OCI-LY1 (cell line): Measurements from ENCODE around the gene SCNN1G.
A peak's percentile ranks its signal among the peaks of the same experiment; 100 is the strongest.

Source experiments
- H2AFZ ChIP-seq: fragments of 200-600 bp; sonication (generic), shearing (Covaris generic); 2 replicates; pipeline ENCODE4 v1.6.0; 2014; ENCODE audit warnings: antibody characterized with exemption, mild to moderate bottlenecking, low read length
- H3F3A ChIP-seq: fragments of 200-600 bp; sonication (generic), shearing (Covaris generic); 2 replicates; pipeline ENCODE4 v1.6.0; 2014; ENCODE audit warnings: mild to moderate bottlenecking, antibody characterized with exemption, low read length, moderate library complexity; ENCODE audit not compliant: insufficient read depth
- H3K27ac ChIP-seq: fragments of 200-600 bp; sonication (generic); 2 replicates; pipeline ENCODE4 v1.5.1; 2014; ENCODE audit warnings: low read length, mixed run types, mild to moderate bottlenecking, low read depth; ENCODE audit not compliant: poor library complexity, severe bottlenecking
- H3K27me3 ChIP-seq: fragments of 200-600 bp; sonication (generic); 2 replicates; pipeline ENCODE4 v1.6.0; 2014; ENCODE audit warnings: antibody characterized with exemption, mild to moderate bottlenecking, low read length, moderate library complexity; ENCODE audit not compliant: insufficient read depth
- H3K36me3 ChIP-seq: fragments of 200-600 bp; sonication (generic); 2 replicates; pipeline ENCODE4 v1.6.1; 2014; ENCODE audit warnings: mild to moderate bottlenecking, antibody characterized with exemption, low read length, moderate library complexity, mixed read lengths; ENCODE audit not compliant: insufficient read depth
- H3K4me1 ChIP-seq: fragments of 200-600 bp; sonication (generic); 2 replicates; pipeline ENCODE4 v1.5.1; 2014; ENCODE audit warnings: mild to moderate bottlenecking, low read length, moderate library complexity; ENCODE audit not compliant: insufficient read depth, severe bottlenecking
- H3K4me2 ChIP-seq: fragments of 200-600 bp; sonication (generic), shearing (Covaris generic); 2 replicates; pipeline ENCODE4 v1.6.1; 2014; ENCODE audit warnings: low read length
- H3K4me3 ChIP-seq: fragments of 200-600 bp; sonication (generic); 2 replicates; pipeline ENCODE4 v1.5.1; 2014; ENCODE audit warnings: low read length, low read depth, mild to moderate bottlenecking, mixed read lengths; ENCODE audit not compliant: poor library complexity, severe bottlenecking
- H3K79me2 ChIP-seq: fragments of 200-600 bp; shearing (Covaris generic); 2 replicates; pipeline ENCODE4 v1.6.1; 2016; ENCODE audit warnings: mixed run types, low read length, mixed read lengths; ENCODE audit not compliant: insufficient read depth
- H3K9ac ChIP-seq: fragments of 200-600 bp; sonication (generic), shearing (Covaris generic); 2 replicates; pipeline ENCODE4 v1.6.1; 2014; ENCODE audit warnings: mild to moderate bottlenecking, low read length, mixed read lengths
- H3K9me2 ChIP-seq: fragments of 200-600 bp; sonication (generic), shearing (Covaris generic); 2 replicates; pipeline ENCODE4 v1.6.1; 2014; ENCODE audit warnings: low read depth, mild to moderate bottlenecking, low read length, mixed read lengths
- H3K9me3 ChIP-seq: fragments of 200-600 bp; shearing (Covaris generic); 2 replicates; pipeline ENCODE4 v1.6.1; 2014; ENCODE audit warnings: low read length, mixed read lengths
- H4K20me1 ChIP-seq: fragments of 200-600 bp; sonication (generic), shearing (Covaris generic); 2 replicates; pipeline ENCODE4 v1.6.0; 2016; ENCODE audit warnings: mild to moderate bottlenecking, low read length; ENCODE audit not compliant: insufficient read depth
- EZH2 ChIP-seq: fragments of 200-600 bp; sonication (generic), shearing (Covaris generic); IDR thresholded peaks from 2 replicates; pipeline ENCODE4 v1.8.0; 2017; ENCODE audit warnings: borderline replicate concordance, mixed run types, mild to moderate bottlenecking, antibody characterized with exemption, low read length, moderate library complexity, mixed read lengths
- TF ChIP-seq, protein P1 (sequence below): fragments of 200-600 bp; sonication (generic), shearing (Covaris generic); IDR thresholded peaks from 2 replicates; pipeline ENCODE4 v1.5.1; 2017; ENCODE audit warnings: mild to moderate bottlenecking, antibody characterized with exemption, low read length, moderate library complexity, mixed read lengths

Gene SCNN1G

DNA sequence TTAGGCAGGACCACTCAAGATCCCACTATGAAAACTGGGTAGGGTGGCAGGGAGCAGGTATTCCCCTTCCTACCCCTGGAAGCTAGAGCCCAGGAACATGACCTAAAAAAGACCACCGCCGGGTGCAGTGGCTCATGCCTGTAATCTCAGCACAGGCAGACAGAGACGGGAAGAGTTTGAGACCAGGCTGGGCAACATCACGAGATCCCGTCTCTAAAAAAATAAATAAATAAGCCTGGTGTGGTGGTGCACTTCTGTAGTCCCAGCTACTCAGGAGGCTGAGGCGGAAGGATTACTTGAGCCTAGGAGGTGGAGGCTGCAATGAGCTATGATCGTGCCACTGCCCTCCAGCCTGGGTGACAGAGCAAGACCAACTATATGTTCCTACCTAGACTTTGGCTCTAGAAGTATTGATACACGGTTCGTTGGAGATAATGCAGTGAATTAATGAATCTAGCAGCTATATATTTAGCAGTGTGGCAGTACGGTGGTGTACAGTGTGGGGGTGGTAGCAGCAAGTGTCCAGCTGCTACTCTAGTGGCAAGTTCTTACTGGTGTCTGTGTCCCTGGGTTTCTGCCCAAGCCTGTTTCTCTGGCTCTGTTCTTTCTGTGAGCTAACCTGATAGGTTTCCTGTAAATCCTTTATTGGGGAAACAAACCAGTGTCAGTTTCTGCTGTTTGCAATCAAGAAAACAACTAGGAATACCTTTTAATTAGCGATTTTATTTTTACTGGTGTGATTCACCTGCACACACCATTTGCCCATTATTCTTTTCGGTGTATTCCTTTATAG, 30.0 kb upstream of the SCNN1G start:
- Histone ChIP-seq H3K9me2 (no peaks in the 10 kb centered on the region), H2AFZ (no peak overlapping the region), H3F3A (no peaks in the 10 kb centered on the region), H3K4me2 (no peak overlapping the region), H3K9ac (no peak overlapping the region), H3K4me1 (peaks cover 13% of the 10 kb centered on the region), H3K27me3 (no peaks in the 10 kb centered on the region), H3K27ac (no peak overlapping the region), H4K20me1 (no peaks in the 10 kb centered on the region), H3K36me3 (no peaks in the 10 kb centered on the region), H3K79me2 (peaks cover 5% of the 10 kb centered on the region; the same call in 1 of the 2 replicates), H3K4me3 (no peak overlapping the region), H3K9me3 (no peaks in the 10 kb centered on the region)
- TF ChIP-seq EZH2 = no peak
- TF ChIP-seq, protein P1, sequence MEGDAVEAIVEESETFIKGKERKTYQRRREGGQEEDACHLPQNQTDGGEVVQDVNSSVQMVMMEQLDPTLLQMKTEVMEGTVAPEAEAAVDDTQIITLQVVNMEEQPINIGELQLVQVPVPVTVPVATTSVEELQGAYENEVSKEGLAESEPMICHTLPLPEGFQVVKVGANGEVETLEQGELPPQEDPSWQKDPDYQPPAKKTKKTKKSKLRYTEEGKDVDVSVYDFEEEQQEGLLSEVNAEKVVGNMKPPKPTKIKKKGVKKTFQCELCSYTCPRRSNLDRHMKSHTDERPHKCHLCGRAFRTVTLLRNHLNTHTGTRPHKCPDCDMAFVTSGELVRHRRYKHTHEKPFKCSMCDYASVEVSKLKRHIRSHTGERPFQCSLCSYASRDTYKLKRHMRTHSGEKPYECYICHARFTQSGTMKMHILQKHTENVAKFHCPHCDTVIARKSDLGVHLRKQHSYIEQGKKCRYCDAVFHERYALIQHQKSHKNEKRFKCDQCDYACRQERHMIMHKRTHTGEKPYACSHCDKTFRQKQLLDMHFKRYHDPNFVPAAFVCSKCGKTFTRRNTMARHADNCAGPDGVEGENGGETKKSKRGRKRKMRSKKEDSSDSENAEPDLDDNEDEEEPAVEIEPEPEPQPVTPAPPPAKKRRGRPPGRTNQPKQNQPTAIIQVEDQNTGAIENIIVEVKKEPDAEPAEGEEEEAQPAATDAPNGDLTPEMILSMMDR = no peak

DNA sequence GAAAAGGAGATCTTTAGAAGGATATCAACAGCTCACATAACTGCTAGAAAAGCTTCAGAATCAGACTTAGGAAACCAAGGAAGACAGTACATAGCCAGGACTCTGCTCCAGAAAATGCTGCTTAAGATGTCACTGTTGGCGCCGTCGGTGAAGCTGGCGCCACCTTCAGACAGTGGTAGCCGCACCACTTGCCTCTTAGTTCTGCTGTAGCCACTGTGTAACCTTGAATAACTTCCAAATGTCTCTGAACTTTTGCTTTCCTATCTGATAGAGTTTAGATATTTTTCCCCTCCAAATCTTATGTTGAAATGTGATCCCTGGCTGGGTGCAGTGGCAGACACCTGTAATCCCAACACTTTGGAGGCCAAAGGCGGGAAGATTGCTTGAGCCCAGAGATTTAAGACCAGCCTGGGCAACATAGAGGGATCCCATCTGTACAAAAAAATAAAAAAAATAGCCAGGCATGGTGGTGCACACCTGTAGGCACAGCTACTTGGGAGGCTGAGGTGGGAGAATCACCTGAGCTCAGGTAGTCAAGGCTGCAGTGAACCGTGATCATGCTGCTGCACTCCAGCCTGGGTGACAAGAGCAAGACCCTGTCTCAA, 27.0 kb upstream of the SCNN1G start:
- H3K27ac ChIP-seq = no peak overlapping the region

DNA sequence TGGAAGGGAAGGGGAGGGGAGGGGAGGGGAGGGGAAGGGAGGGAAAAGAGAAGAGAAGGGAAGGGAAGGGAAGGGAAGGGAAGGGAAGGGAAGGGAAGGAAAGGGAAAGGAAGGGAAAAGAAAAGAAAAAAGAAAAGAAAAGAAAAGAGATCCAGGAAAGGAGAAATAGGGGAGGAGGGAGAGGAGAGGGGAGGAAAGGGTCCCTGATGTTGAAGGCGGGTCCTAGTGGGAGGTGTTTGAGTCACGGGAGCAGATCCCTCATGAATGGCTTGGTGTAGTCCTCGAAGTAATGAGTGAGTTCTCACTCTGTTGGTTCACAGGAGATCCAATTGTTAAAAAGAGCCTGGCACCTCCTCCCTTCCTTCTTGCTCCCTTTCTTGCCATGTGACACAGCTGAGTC, 26.4 kb upstream of the SCNN1G start:
- no peaks in the 10 kb centered on the region for H3F3A ChIP-seq
- H4K20me1 ChIP-seq = no peaks in the 10 kb centered on the region
- H3K36me3 ChIP-seq = no peaks in the 10 kb centered on the region
- H3K4me3 ChIP-seq = no peak overlapping the region
- H3K9me3 ChIP-seq = no peaks in the 10 kb centered on the region
- H3K4me1 ChIP-seq = no peaks in the 10 kb centered on the region
- H3K9me2 ChIP-seq = no peaks in the 10 kb centered on the region
- no peaks in the 10 kb centered on the region for H3K79me2 ChIP-seq
- no peak overlapping the region for H3K4me2 ChIP-seq
- H3K9ac ChIP-seq = no peak overlapping the region
- no peak overlapping the region for H3K27ac ChIP-seq
- H3K27me3 ChIP-seq = no peaks in the 10 kb centered on the region; the same call in 1 of the 2 replicates
- no peak overlapping the region for H2AFZ ChIP-seq
- TF ChIP-seq, protein P1 = no peak
- TF ChIP-seq EZH2 = no peak

More for the DNA sequence above, 27.0 kb upstream of the SCNN1G start:
- no peak for TF ChIP-seq EZH2
- TF ChIP-seq, protein P1 = peak; percentile 67
- Histone ChIP-seq H3K36me3 (no peaks in the 10 kb centered on the region), H3K4me1 (no peaks in the 10 kb centered on the region), H3K4me2 (no peak overlapping the region), H2AFZ (no peak overlapping the region), H3F3A (no peaks in the 10 kb centered on the region), H3K27me3 (no peaks in the 10 kb centered on the region; the same call in 1 of the 2 replicates), H3K9me3 (no peaks in the 10 kb centered on the region), H3K79me2 (no peaks in the 10 kb centered on the region), H3K9ac (no peak overlapping the region), H3K4me3 (no peak overlapping the region), H3K9me2 (no peaks in the 10 kb centered on the region), H4K20me1 (no peaks in the 10 kb centered on the region)
